ENCODE measurements around the gene LRGUK.

DNA sequence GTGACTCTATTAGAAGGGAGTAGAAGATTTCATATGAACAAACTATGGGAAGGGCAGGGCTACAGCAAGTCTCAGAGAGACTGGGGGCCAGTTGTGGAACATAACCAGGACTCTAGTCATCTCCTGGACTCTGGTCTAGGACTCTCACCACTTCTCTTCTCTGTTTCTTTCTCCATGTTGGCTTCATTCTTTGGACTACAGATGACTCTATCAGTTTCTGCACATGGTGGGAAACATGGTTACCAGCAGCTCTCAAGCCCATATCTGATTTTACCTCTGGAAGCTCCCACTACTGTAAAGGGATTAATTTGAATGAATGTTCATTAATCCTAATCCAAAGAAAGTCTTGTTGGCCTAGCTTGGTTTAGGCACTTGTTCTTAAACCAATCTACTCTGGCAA, 84.7 kb downstream of the LRGUK start:
- no peak for TF ChIP-seq JUN (CRISPR knock-in tag; IDR thresholded peaks at IDR 0.05)
- TF ChIP-seq, protein P1, sequence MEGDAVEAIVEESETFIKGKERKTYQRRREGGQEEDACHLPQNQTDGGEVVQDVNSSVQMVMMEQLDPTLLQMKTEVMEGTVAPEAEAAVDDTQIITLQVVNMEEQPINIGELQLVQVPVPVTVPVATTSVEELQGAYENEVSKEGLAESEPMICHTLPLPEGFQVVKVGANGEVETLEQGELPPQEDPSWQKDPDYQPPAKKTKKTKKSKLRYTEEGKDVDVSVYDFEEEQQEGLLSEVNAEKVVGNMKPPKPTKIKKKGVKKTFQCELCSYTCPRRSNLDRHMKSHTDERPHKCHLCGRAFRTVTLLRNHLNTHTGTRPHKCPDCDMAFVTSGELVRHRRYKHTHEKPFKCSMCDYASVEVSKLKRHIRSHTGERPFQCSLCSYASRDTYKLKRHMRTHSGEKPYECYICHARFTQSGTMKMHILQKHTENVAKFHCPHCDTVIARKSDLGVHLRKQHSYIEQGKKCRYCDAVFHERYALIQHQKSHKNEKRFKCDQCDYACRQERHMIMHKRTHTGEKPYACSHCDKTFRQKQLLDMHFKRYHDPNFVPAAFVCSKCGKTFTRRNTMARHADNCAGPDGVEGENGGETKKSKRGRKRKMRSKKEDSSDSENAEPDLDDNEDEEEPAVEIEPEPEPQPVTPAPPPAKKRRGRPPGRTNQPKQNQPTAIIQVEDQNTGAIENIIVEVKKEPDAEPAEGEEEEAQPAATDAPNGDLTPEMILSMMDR (IDR thresholded peaks at IDR 0.05) = no peak
- TF ChIP-seq, protein P2, sequence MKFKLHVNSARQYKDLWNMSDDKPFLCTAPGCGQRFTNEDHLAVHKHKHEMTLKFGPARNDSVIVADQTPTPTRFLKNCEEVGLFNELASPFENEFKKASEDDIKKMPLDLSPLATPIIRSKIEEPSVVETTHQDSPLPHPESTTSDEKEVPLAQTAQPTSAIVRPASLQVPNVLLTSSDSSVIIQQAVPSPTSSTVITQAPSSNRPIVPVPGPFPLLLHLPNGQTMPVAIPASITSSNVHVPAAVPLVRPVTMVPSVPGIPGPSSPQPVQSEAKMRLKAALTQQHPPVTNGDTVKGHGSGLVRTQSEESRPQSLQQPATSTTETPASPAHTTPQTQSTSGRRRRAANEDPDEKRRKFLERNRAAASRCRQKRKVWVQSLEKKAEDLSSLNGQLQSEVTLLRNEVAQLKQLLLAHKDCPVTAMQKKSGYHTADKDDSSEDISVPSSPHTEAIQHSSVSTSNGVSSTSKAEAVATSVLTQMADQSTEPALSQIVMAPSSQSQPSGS (CRISPR knock-in tag; IDR thresholded peaks at IDR 0.05; ENCODE audit: borderline replicate concordance, low read depth) = no peak
- TF ChIP-seq CREM (CRISPR knock-in tag; IDR thresholded peaks at IDR 0.05) = no peak
- TF ChIP-seq, protein P3, sequence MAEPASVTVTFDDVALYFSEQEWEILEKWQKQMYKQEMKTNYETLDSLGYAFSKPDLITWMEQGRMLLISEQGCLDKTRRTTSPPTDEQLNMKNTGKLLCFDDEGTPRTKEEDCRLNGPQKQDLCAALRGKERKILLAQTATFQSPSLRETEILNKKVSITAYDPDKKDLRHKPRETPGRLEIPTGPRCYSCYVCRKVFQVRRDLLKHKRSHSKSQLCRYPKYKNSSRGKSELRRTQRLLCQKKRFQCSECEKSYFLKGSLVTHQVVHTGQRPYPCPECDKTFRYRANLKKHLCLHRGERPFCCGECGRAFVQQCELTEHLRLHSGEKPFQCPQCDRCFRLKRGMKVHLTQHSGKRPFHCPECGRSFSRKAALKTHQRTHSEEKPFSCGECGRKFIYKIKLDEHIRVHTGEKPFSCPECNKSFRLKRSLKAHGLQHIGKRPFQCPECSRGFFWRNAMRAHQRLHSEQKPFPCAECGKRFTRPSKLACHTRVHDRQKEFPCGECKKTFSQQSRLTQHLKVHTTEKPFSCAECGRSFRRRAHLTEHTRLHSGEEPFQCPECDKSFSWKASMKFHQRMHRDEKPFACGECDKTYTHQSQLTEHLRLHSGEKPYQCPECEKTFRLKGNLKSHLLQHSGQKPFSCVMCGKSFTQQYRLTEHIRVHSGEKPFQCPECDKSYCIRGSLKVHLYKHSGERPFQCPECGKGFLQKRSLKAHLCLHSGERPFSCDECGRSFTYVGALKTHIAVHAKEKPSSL (CRISPR knock-in tag; conservative IDR thresholded peaks at IDR 0.05) = no peak
- no peak for TF ChIP-seq OVOL2 (CRISPR knock-in tag; IDR thresholded peaks at IDR 0.05; ENCODE audit: borderline replicate concordance)
- no peak for TF ChIP-seq TEAD4 (CRISPR knock-in tag; IDR thresholded peaks at IDR 0.05)
